NCI-H510A (cell line): ENCODE measurements around the gene COL17A1.

Experiments used
- DNase-seq: peaks from one replicate; lab custom pipeline; 2025; lab: John Stamatoyannopoulos, UW

Gene COL17A1

GRCh38 chr10:104032144-104032775, 53.4 kb downstream of the COL17A1 start:
- no peak for DNase-seq

- DNase-seq = no peak
These were observed 54.0 kb downstream of the COL17A1 start for GRCh38 chr10:104031631-104032030.

- DNase-seq = no peak
These were observed 56.2 kb downstream of the COL17A1 start for GRCh38 chr10:104029521-104029860.

DNA sequence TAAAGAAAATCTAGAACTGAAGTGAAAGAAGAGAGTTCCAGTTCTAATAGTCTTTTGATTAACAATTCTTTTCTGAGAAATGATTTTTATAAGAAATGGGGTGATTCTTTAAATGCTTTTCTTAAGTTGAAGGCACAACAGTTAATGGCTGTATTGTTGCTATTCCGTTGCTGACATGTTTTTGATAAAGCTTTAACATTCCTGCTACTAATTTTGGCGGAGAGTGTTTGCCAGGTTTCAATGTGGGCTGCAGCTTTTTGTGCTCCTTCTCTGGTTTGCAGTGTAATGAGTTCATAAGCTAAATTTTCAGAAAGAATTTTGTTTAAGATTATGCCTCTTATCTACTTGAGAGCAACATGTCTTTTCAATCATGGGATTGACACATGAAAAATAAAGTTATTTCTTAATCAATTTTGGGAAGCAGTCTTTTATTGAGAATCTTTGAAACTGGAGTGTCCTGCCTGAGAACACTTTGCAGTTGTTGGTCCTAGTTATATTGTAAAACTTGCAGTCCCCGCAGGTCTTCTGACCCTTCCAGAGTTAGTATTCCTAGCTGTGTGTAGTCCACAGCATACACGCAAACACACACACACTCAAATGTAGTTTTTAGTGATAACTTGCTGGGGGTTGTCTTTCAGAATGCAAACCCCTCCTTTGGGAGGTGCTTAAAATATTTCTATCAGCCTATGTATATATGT, 56.7 kb downstream of the COL17A1 start:
- no peak for DNase-seq

- no peak for DNase-seq
These were observed 57.5 kb downstream of the COL17A1 start for GRCh38 chr10:104028146-104028545.

DNA sequence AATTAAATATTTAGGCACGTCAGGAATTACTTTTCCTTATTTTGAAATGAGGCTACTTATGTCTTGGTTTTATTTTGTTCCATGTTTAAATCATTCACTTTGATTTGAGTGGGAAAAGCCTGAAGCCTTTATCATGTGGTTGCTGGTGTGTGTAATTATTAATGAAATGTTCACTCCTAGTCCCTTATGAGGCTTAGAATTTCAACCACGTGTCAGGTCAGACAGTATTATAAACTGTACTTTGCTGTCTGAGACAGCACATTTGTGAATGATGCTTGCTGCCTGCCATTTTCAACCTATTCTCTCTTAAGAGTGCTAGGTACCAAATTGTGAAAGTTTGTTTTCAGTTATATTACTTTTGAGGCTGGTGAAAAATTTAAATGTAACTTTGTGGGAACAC, 58.9 kb downstream of the COL17A1 start:
- no peak for DNase-seq

DNA sequence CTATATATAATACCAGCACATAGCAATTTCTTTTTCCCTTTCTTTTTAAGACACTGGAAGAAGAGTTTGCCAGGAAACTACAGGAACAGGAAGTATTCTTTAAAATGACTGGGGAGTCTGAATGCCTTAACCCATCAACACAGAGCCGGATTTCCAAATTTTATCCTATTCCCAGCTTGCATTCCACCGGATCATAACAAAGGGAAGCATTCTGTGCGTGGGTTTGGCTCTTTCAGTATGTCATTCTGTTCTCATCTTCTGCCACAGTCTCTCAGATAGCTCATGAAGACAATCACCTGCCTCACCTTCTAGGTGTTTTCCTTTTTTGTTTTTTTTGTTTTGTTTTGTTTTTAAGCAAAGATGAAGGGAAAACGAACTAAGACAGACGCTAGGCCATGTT, 60.2 kb downstream of the COL17A1 start:
- no peak for DNase-seq

- no peak for DNase-seq
These were observed 63.7 kb downstream of the COL17A1 start for GRCh38 chr10:104022026-104022425.

- DNase-seq = no peak
These were observed 64.4 kb downstream of the COL17A1 start for GRCh38 chr10:104021246-104021645.

GRCh38 chr10:104020020-104020419, 65.7 kb downstream of the COL17A1 start:
- no peak for DNase-seq

DNA sequence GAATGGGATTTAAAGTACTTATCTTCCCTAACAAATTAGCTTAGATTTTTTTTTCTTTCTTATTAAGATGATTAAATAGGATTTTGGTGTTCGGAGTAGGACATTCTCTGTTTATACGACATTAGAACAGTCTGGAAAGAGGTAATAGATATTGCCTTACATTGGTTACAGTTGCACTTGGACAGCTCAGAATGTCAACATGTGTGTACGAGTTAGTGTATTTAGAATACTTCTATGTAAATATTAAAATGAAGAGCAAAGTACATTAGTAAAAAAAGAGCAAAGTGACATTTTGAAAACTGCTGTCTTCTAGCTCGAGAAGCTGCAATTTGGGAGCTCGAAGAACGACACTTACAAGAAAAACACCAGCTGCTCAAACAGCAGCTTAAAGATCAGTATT, 67.2 kb downstream of the COL17A1 start:
- no peak for DNase-seq

- no peak for DNase-seq
These were observed 69.0 kb downstream of the COL17A1 start for GRCh38 chr10:104016661-104017060.

DNA sequence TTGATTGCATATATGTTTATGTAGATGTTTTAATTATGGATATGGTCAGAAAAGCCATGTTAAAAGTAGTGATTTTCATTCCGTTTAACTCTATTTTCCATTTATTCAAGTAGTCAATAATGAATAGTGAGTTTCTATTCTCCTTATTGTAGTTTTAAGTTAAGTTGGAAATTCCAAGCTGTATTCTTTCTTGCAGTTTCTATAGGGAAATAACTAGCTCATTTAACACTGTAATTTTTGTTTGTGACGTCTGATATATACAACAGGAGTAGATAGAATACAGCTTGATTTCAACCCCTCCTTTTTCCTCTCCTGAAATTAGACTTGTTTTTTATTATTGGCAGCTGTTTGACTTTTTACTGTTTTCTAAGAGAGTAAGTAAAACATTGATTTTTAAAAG, 71.5 kb downstream of the COL17A1 start:
- DNase-seq = no peak

DNA sequence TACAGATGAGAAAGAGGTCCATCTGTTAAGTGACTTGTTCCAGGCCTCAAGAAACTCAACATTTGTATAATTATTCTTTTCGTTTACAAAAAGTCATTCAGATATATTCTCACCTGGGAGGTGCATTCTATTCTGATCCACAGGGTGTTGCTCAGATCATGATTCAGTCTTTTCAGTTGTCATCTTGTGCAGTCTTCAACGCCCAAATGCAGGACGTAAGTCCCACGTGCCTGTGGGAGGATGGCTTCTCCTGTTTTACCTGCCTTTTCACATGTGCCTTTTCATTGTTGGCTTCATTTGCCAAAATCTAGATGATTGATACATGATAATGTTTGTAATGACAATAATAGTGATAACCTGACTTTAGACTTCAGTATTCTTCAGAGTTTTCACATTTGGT, 72.2 kb downstream of the COL17A1 start:
- DNase-seq = no peak

GRCh38 chr10:104011904-104012303, 73.8 kb downstream of the COL17A1 start:
- DNase-seq = no peak

DNA sequence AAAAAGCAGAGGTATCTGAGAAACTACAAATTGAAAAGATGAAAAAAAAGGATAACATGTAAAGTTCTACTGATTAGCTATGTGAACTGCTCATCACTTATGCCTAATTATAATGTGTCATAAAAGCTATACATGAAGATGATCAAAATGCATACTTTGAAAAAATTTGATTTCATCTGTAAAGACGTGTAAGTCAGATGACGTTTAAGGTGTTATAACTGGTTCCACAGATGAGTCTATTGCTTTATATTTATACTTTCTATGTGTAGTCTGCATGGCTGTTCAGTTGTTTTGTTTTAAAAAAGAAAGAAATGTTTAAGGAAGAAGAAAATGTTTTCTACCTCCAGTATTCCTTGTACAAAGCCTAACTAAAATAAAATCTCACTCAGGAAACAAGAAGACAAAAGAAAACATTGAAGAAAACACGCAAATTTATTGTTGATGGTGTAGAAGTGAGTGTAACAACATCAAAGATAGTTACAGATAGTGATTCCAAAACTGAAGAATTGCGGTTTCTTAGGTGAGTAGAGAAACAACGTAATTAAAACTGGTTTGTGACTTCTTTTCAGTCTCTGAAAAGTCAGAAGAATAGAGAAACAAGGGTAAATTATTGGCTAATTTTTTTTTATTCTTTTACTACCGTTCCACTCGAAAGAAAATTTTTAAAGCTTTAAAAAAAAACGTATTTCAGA, 80.4 kb downstream of the COL17A1 start:
- no peak for DNase-seq

DNA sequence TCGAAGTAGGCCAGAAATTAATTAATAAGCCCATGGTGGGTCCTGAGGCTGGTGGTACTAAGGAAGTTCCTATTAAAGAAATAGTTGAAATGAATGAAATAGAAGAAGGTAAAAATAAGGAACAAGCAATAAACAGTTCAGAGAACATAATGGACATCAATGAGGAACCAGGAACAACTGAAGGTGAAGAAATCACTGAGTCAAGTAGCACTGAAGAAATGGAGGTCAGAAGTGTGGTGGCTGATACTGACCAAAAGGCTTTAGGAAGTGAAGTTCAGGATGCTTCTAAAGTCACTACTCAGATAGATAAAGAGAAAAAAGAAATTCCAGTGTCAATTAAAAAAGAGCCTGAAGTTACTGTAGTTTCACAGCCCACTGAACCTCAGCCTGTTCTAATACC, 82.8 kb downstream of the COL17A1 start:
- DNase-seq = no peak

DNA sequence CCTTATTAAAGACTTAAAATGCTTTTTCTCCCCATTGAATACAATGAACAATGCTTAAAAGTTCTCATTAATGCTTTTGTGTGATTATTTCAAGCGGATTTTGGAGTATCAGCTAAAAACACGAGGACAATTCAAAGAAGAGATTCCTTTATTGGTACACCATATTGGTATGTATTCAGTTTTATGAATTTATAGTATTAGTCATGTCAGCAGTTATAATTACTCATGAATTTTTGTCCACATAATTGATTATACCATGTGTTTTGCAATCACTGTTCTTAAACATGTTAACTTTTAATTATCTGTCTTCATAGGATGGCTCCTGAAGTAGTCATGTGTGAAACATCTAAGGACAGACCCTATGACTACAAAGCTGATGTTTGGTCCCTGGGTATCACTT, 86.9 kb downstream of the COL17A1 start:
- no peak for DNase-seq

- DNase-seq = no peak
These were observed 90.5 kb downstream of the COL17A1 start for GRCh38 chr10:103995134-103995533.

- no peak for DNase-seq
These were observed 94.1 kb downstream of the COL17A1 start for GRCh38 chr10:103991393-103992128.

- DNase-seq = no peak
These were observed 95.1 kb downstream of the COL17A1 start for GRCh38 chr10:103990531-103990930.

GRCh38 chr10:103990121-103990520, 95.6 kb downstream of the COL17A1 start:
- no peak for DNase-seq

DNA sequence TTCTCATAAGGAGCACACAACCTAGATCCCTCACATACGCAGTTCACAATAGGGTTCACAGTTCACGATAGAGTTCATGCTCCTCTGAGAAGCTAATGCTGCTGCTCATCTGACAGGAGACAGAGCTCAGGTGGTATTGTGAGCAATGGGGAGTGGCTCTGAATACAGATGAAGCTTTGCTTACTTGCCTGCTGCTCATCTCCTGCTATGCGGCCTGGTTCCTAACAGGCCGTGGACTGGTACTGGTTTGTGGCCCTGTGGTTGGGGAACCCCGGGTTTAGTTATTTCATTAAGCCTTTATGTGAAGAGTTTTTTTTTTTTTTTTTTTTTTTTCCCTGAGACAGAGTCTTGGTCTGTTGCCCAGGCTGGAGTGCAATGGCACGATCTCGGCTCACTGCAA, 99.3 kb downstream of the COL17A1 start:
- no peak for DNase-seq
